Smooth muscle cell of trachea (primary cell): ENCODE data around the gene MFSD6L. TPM values are rescaled to one million over a fixed set of nuclear protein-coding genes. Genes with fewer than 3 reads are reported as not detected.

Source experiments
- total RNA-seq: library from RNA; depleted of rRNA; stranded (reverse); fragments of >200 nt; gene quantifications from 2 replicates; pipeline ENCODE4 v1.2.1, GENCODE V29; 2014

The MFSD6L gene
- not detected in 2 replicates for total RNA-seq

GRCh38 chr17:8798846-8799569 is at the start of gene MFSD6L:
Gene MFSD6L (minus strand): TSS chr17:8799365. CDS start chr17:8799120, 245 bp downstream.

GRCh38 chr17:8758137-8758596 is 41.0 kb downstream of the MFSD6L start, which contains the start of gene SPDYE4:
Gene SPDYE4 (minus strand): TSS chr17:8758546. CDS start chr17:8758382, 164 bp downstream.

Other genes starting within 250 kb of the MFSD6L start
- 110 and 121 TPM in 2 replicates for gene MYH10, start 168.6 kb downstream of the MFSD6L start, total RNA-seq
- gene CCDC42, start 54.5 kb downstream of the MFSD6L start, total RNA-seq, result 0.17 TPM in 1 of 2 replicates, not detected in the other
- not detected in 2 replicates for gene SPDYE4, start 40.8 kb downstream of the MFSD6L start, total RNA-seq
- not detected in 2 replicates for gene PIK3R6, start 68.3 kb upstream of the MFSD6L start, total RNA-seq
- not detected in 2 replicates for gene PIK3R5, start 166.3 kb upstream of the MFSD6L start, total RNA-seq
- gene NTN1, start 222.1 kb upstream of the MFSD6L start, total RNA-seq, result 0.44 and 3.0 TPM in 2 replicates